NOMO-1 treated with DMSO at 0.1 percent for 48 hours (cell line): Measurements from ENCODE around the gene CBFA2T2.

Source experiments
- DNase-seq: peaks from one replicate; lab custom pipeline; 2025; ENCODE audit not compliant: unreplicated experiment; lab: John Stamatoyannopoulos, UW

The CBFA2T2 gene

DNA sequence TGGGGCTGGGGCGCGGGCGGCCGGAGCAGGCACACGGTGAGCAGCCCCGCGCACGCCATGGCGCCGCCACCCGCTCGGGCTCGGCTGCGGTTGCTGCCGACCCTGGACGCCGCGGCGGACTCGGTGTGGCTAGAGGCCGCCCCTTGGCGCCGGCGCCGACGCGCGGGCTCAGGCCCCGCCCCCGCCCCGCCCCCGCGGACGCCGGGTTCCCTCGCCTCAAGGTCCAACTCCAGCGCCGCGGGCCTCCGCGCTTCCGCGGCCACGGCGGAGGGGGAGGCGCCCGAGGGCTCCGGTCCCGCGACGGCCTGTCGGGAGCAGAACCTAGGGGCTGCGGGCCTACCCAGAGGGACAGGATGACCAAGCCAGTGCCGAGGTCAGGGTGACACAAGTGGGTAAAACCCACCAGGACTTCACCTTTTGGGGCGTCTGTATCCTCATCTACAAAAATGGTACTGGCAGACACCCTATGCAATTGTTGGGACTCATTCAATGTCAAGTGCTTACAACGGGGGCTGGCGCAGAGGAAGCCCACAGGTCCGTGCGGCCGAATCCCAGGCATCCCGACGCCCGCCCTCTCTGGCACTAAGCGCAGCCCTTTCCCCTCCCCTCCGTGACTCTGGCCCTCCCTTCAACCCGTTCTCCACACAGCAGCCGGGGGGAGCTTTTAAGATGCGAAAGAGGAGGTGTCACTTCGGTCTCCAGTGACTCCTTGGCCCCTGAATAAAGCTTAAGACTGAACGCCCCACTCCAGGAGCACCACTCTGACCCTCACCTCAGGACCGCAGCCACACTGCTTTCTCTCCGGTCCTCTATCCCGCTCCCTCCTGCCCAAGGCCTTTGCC, 184.6 kb downstream of the CBFA2T2 start, which contains the start of gene NECAB3:
Gene NECAB3 (minus strand): TSS at position 135 of the 842 bp plus-strand sequence. CDS start 76 bp downstream, at position 59.
- peak; percentile 29 for DNase-seq

GRCh38 chr20:33675136-33675959, 185.5 kb downstream of the CBFA2T2 start:
- no peak for DNase-seq

DNA sequence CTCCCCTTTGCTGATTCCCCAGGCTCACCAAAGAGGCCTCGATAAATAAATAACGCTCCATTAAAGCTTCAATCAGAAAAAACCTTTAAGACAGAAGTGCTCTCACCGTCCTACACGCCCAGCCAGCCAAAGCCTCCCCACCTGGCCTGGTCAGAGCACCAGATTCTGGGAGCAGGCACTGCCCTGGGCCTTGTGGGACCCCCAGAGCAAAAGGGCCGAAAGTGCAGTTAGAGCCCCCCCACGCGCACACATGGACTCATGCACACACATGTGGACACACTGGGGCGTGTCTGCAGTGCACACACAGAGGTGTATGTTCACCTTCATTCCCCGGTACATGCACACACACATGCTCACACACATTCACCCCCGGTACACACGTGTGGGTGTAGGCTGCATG, 186.2 kb downstream of the CBFA2T2 start:
- DNase-seq: no peak

GRCh38 chr20:33676652-33677645, 187.1 kb downstream of the CBFA2T2 start:
- DNase-seq: no peak

DNA sequence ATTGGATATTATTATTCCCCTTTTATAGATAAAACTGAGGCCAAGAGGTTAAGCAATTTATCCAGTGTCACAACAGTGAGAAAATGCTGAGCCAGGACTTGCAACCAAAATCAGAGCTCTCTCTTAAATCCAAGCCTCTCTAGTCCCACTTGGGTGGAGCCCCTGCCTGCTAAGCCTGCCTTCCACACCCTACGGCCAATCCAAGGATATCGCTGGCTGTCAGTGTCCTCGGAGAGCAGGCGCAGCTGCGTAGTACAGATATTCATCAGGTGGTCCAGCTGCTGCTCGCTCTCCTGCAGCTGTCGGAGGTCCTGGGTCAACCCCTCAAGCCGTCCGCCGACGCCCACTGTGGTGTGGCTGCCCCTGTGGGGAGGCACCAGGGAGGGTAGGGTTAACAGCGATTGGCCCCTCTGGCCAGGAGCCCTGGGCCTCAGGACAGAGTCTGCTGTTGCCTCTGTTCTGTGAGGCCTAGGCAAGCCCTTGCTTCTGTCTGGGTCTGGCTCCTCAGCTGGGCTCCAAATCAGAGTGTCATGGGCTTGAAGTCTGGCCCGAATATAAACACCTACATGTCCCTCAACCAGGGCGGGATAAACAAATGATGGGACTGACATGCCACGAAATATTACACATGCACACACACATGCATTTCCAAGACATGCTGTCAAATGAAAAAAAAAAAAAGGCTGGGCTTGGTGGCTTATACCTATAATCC, 188.3 kb downstream of the CBFA2T2 start:
- no peak for DNase-seq

- DNase-seq: no peak
These were observed 190.0 kb downstream of the CBFA2T2 start for GRCh38 chr20:33679758-33680485.

DNA sequence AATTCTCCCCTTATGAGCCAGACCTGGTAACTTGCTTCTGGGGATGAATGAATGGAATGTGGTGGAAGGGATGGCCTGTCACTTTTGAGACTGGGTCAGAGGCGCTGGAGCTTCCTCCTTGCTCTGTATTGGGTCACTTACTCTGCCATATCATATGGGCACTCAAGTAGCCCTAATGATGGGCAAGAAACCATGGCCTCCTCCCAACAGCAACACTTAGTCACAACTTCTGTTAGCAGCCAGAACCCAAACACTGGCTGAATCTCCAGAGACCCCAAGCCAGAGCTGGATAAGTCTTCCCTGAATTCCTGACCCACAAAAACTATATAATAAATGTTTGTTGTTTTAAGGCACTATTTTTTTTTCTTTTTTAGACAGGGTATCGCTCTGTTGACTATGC, 190.8 kb downstream of the CBFA2T2 start:
- DNase-seq: no peak

DNA sequence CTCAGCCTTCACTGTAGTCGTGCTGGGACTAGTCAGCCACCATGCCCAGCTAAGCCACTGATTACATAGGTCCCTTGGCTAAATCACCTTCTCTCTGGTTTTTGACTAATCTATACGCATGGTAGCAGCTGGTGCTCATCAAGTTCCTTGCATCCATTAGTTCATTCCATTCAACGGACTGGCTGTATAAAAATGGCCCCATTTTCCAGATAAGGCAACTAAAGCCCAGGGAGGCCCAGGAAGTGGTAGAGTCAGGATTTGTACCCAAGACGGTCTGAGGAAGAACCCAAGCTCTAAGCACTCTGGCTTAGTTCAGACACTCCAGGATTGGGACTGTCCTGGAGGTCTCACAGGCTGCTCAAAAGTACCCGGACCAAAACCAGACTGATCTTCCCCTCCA, 191.4 kb downstream of the CBFA2T2 start:
- no peak for DNase-seq

DNA sequence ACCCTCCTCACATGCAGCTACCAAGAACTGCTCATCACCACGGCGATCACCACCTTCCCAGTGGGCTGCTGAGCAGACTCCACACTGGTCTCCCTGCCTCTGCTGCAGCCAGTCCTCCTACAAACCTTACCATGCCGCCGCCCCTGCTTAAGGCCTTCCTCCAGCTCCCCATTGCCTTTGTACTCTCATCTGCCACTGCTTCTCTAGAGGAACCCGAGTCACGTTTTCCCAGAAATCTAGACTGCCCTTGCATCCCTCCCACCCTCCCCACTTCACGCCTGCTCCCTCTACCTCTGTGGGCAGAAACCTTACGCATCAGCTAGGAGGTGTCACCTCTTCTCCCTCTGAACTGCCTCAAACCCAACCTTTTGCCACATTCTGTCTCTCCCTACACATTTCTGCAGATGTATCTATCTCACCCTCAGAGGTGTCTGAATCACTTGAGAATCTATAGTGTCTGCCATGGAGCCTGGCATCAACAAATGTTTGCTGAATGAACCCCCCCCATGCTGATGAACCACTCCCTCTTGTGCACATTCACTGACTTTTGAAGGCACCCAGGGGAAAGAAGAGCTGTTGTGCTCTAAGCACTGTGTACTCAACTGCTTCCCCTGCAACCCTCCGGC, 191.9 kb downstream of the CBFA2T2 start:
- DNase-seq: no peak

DNA sequence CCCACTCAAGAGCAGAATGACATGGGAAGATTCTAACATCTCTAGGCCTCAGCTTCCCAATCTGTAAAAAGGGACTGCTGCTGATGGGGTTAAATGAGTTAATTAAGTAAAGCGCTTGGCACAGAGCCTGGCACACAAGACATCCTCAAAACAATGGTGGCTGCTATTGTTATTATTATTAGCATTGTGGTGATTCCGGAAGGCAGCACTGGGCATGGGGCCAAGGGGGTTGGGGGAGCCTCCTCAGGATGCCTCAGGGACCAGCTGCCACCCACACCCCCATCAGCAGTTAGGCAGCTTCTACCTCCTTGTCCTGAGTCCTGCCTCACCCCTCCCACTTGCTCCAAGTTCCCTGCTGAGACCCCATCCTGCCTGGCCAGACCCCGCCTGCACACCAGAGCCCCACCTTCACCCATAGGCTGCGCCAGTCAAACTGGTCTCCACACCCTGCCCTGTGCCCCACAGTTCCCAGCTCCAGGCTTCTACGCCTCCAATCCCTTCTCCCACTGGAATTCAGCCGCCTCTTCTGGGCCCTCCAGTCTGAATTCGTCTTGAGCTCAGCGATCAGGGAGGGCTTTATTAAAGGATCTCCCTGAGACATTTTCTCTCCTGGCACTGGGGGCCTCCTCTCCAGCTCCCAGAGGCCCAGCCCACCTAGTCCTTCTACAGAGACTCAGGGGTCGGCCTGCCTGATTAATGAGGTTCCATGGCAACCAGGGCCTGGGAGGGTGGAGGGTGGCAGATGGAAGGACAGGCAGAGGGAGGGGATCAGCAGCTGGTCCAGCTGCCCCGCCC, 194.8 kb downstream of the CBFA2T2 start:
- no peak for DNase-seq

- DNase-seq: peak; percentile 31
These were observed 195.6 kb downstream of the CBFA2T2 start for GRCh38 chr20:33685328-33686099.

GRCh38 chr20:33686100-33686983, 196.4 kb downstream of the CBFA2T2 start, which contains the start of gene E2F1:
Gene E2F1 (minus strand): TSS chr20:33686385. CDS start chr20:33686264, 121 bp downstream.
- DNase-seq: peak; percentile 92

GRCh38 chr20:33686984-33687366, 197.1 kb downstream of the CBFA2T2 start:
- no peak for DNase-seq

- DNase-seq: peak; percentile 95
These were observed 197.5 kb downstream of the CBFA2T2 start for GRCh38 chr20:33687370-33687915.

GRCh38 chr20:33687993-33688937, 198.4 kb downstream of the CBFA2T2 start:
- no peak for DNase-seq
